SK-N-SH treated with all-trans-retinoic acid at 6 μM for 48 hours (cell line): ENCODE measurements around the gene PPARG.

Experiments
- ATAC-seq: fragments of 200-7000 bp; cut with Tn5 transposase; 3 replicates; pipeline ENCODE4 v1.9.1; 2020; ENCODE audit warnings: mild to moderate bottlenecking, moderate library complexity
- BACH2 ChIP-seq: fragments of 250-450 bp; sonication (Bioruptor Pico); IDR thresholded peaks from 2 replicates; pipeline ENCODE4 v1.9.0; 2021; ENCODE audit warnings: mild to moderate bottlenecking, borderline replicate concordance
- CREB5 ChIP-seq: fragments of 250-450 bp; sonication (Bioruptor Pico); IDR thresholded peaks from 2 replicates; pipeline ENCODE4 v1.5.1; 2020; ENCODE audit warnings: low read depth, mild to moderate bottlenecking, moderate library complexity
- CSDC2 ChIP-seq: fragments of 250-450 bp; sonication (Bioruptor Pico); IDR thresholded peaks from 2 replicates; pipeline ENCODE4 v1.5.0; 2020; ENCODE audit warnings: mild to moderate bottlenecking, moderate library complexity
- CSRNP3 ChIP-seq: fragments of 250-450 bp; sonication (Bioruptor Pico); IDR thresholded peaks from 2 replicates; pipeline ENCODE4 v1.5.1; 2021; ENCODE audit warnings: mild to moderate bottlenecking, moderate library complexity
- GLIS3 ChIP-seq: fragments of 250-450 bp; sonication (Bioruptor Pico); IDR thresholded peaks from 2 replicates; pipeline ENCODE4 v1.5.0; 2020; ENCODE audit warnings: mild to moderate bottlenecking, moderate library complexity
- ISL1 ChIP-seq: fragments of 250-450 bp; sonication (Bioruptor Pico); IDR thresholded peaks from 2 replicates; pipeline ENCODE4 v2.1.2; 2022; ENCODE audit warnings: mild to moderate bottlenecking, moderate library complexity
- POU6F1 ChIP-seq: fragments of 250-450 bp; sonication (Bioruptor Pico); IDR thresholded peaks from 2 replicates; pipeline ENCODE4 v1.8.0; 2021; ENCODE audit warnings: low read depth, mild to moderate bottlenecking, moderate library complexity, borderline replicate concordance
- PPARA ChIP-seq: fragments of 250-450 bp; sonication (Bioruptor Pico); IDR thresholded peaks from 2 replicates; pipeline ENCODE4 v1.5.0; 2020; ENCODE audit warnings: mild to moderate bottlenecking, borderline replicate concordance
- RARB ChIP-seq: fragments of 250-450 bp; sonication (Bioruptor Pico); IDR thresholded peaks from 2 replicates; pipeline ENCODE4 v1.8.0; 2021; ENCODE audit warnings: mild to moderate bottlenecking, moderate library complexity
- SNAI2 ChIP-seq: fragments of 250-450 bp; sonication (Bioruptor Pico); IDR thresholded peaks from 2 replicates; pipeline ENCODE4 v1.5.0; 2020; ENCODE audit warnings: mild to moderate bottlenecking, moderate library complexity
- TOX ChIP-seq: fragments of 250-450 bp; sonication (Bioruptor Pico); IDR thresholded peaks from 2 replicates; pipeline ENCODE4 v1.8.0; 2021; ENCODE audit warnings: mild to moderate bottlenecking, moderate library complexity, borderline replicate concordance
- TSHZ2 ChIP-seq: fragments of 250-450 bp; sonication (Bioruptor Pico); IDR thresholded peaks from 2 replicates; pipeline ENCODE4 v1.5.0; 2020; ENCODE audit warnings: mild to moderate bottlenecking, moderate library complexity
- ZC3H10 ChIP-seq: fragments of 250-450 bp; sonication (Bioruptor Pico); IDR thresholded peaks from 2 replicates; pipeline ENCODE4 v1.5.1; 2021; ENCODE audit warnings: mild to moderate bottlenecking, moderate library complexity
- ZFP3 ChIP-seq: fragments of 250-450 bp; sonication (Bioruptor Pico); IDR thresholded peaks from 2 replicates; pipeline ENCODE4 v1.5.0; 2020; ENCODE audit warnings: mild to moderate bottlenecking, moderate library complexity
- ZFP30 ChIP-seq: fragments of 450-650 bp; formaldehyde crosslinking; IDR thresholded peaks from 2 replicates; pipeline ENCODE4 v1.5.0; 2022; ENCODE audit warnings: mild to moderate bottlenecking, moderate library complexity
- ZNF565 ChIP-seq: fragments of 450-650 bp; formaldehyde crosslinking; conservative IDR thresholded peaks from 2 replicates; pipeline ENCODE4 v1.5.0; 2020; ENCODE audit warnings: low read depth, mild to moderate bottlenecking, moderate library complexity
- ZNF8 ChIP-seq: fragments of 450-650 bp; formaldehyde crosslinking; IDR thresholded peaks from 2 replicates; pipeline ENCODE4 v1.5.0; 2020; ENCODE audit warnings: mild to moderate bottlenecking, moderate library complexity

PPARG gene

GRCh38 chr3:12309716-12310115 is 20.8 kb downstream of the PPARG start:
- ATAC-seq, result no peak
- no peak for TF ChIP-seq RARB (CRISPR knock-in tag)

- peak; percentile 41; the same call in 1 of the 2 replicates for TF ChIP-seq ISL1
- TF ChIP-seq POU6F1 (CRISPR knock-in tag), result no peak
- ATAC-seq, result peak; percentile 35; the same call in 1 of the 3 replicates
Measured at GRCh38 chr3:12312010-12312409, 23.1 kb downstream of the PPARG start.

GRCh38 chr3:12313519-12313918 is 24.6 kb downstream of the PPARG start:
- no peak for ATAC-seq
- no peak for TF ChIP-seq TSHZ2 (CRISPR knock-in tag)
- no peak for TF ChIP-seq ZC3H10 (CRISPR knock-in tag)
- TF ChIP-seq ZNF8 (CRISPR knock-in tag), result no peak

GRCh38 chr3:12316253-12316652 is 27.4 kb downstream of the PPARG start:
- no peak for ATAC-seq
- no peak for TF ChIP-seq BACH2 (CRISPR knock-in tag)
- TF ChIP-seq ZFP3 (CRISPR knock-in tag), result no peak
- TF ChIP-seq CSDC2, result no peak
- TF ChIP-seq, all 23 proteins: peak for 0

GRCh38 chr3:12316729-12317351 is 28.0 kb downstream of the PPARG start:
- TF ChIP-seq BACH2 (CRISPR knock-in tag) (no peak), TOX (no peak), PPARA (CRISPR knock-in tag) (no peak), CSRNP3 (CRISPR knock-in tag) (no peak), ZNF8 (CRISPR knock-in tag) (no peak), CREB5 (no peak), ZFP30 (no peak), ZFP3 (CRISPR knock-in tag) (no peak), SNAI2 (CRISPR knock-in tag) (no peak), POU6F1 (CRISPR knock-in tag) (no peak), ZNF565 (CRISPR knock-in tag) (no peak), GLIS3 (no peak)
- TF ChIP-seq, all 23 proteins: peak for 0
- no peak for ATAC-seq
